ENCODE measurements around the gene CLDN4. TPM values are rescaled to one million over a fixed set of nuclear protein-coding genes. Genes with fewer than 3 reads are reported as not detected.
"Not testable (repeated sequence)": the region's sequence is repeated elsewhere in the genome, so short reads cannot be mapped to it uniquely, and the experiment has no call there.

CLDN4 gene, protein sequence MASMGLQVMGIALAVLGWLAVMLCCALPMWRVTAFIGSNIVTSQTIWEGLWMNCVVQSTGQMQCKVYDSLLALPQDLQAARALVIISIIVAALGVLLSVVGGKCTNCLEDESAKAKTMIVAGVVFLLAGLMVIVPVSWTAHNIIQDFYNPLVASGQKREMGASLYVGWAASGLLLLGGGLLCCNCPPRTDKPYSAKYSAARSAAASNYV
- 0.93 and 9.4 TPM in 2 replicates for total RNA-seq

DNA sequence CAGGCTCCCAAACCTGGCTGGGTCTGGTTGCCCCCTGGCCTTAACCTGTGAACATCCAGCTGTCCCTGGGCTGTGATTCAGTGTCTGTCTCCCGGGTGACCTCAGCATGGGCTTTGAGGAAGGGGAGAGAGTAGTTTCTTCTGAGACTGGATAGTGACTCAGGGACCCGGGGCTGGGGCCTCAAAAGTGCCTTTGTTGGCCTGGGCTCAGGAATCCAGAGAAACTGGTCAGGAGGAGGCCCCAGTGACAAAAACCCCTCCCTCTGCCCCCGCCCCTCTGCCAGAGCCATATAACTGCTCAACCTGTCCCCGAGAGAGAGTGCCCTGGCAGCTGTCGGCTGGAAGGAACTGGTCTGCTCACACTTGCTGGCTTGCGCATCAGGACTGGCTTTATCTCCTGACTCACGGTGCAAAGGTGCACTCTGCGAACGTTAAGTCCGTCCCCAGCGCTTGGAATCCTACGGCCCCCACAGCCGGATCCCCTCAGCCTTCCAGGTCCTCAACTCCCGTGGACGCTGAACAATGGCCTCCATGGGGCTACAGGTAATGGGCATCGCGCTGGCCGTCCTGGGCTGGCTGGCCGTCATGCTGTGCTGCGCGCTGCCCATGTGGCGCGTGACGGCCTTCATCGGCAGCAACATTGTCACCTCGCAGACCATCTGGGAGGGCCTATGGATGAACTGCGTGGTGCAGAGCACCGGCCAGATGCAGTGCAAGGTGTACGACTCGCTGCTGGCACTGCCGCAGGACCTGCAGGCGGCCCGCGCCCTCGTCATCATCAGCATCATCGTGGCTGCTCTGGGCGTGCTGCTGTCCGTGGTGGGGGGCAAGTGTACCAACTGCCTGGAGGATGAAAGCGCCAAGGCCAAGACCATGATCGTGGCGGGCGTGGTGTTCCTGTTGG lies at the start of gene CLDN4:
TSS of gene CLDN4 (plus strand) at position 316 of the 903 bp plus-strand sequence. CDS start at position 522, 206 bp downstream.
- no peak for DNase-seq (ENCODE audit: extremely low read depth, low read depth, low spot score)

DNA sequence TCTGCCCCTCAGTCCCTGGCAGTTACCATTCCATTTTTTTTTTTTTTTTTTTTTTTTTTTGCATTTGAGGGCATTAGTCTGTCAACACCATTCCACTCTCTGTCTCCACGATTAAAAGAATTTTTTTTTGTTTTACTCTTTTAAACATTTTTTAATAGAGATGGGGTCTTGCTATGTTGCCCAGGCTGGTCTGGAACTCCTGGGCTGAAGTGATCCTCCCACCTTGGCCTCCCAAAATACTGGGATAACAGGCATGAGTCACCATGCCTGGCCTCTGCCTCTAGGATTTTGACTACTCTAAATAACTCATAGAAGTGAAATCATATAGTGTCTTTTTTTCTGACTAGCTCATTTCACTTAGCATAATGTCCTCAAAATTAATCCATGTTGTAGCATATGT lies 44.2 kb upstream of the CLDN4 start:
- DNase-seq (ENCODE audit: extremely low read depth, low read depth, low spot score), result no peak

DNA sequence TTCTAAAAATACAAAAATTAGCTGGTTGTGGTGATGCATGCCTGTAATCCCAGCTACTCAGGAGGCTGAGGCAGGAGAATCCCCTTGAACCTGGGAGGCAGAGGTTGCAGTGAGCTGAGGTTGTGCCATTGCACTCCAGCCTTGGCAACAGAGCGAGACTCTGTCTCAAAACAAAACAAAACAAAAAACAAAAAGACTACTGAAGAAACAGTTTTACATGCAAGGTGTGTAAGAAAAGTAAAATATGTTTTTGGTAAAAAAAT lies 43.1 kb upstream of the CLDN4 start:
- DNase-seq (ENCODE audit: extremely low read depth, low read depth, low spot score), result not testable (repeated sequence)

DNA sequence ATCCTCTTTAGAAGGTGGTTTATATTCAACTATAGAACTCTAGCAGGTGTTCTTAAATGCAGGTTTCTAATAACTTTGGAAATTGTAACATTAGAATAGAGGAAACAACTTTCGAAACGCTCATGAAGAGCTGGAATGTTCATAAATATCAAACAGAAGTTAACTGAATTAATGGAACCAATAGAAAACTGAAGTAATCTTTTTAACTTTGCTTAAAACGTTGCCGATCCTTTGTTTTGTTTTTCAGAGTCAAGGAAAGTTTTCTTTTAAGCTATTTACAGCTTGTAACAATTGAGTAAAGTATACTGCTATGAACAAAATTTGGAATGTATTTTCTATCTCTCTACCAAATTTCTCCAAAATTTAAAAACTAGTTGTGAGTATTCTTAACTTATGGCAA lies 41.7 kb upstream of the CLDN4 start:
- no peak for DNase-seq (ENCODE audit: extremely low read depth, low read depth, low spot score)

DNA sequence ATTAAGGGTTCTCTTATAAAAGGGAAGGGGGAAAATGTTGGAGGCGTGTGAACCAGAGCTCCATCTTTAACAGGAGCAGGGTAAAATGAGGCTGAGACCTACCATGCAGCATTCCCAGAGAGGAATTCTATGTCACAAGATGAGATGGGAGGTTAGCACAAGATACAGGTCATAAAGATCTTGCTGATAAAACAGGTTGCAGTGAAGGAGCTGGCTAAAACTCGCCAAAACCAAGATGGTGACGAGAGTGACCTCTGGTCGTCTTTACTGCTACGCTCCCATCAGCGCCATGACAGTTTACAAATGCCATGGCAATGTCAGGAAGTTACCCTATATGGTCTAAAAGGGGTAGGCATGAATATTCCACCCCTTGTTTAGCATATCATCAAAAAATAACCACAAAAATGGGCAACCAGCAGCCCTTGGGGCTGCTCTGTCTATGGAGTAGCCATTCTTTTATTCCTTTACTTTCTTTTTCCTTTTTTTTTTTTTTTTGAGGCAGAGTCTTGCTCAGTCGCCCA lies 39.6 kb upstream of the CLDN4 start:
- not testable (repeated sequence) for DNase-seq (ENCODE audit: extremely low read depth, low read depth, low spot score)

DNA sequence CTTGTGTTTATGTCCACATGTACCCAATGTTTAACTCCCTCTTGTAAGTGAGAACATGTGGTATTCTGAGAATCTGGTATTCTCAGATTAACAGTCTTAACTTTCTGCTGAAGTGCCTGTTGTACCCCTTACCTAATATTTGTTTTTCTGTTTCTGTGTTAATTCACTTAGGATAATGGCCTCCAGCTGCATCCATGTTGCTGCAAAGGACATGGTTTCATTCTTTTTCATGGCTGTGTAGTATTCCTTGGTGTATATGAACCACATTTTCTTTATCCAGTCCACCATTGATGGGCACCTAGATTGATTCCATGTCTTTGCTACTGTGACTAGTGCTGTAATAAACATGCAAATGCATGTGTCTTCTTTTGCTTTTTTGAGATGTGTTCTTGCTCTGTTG lies 35.6 kb upstream of the CLDN4 start:
- DNase-seq (ENCODE audit: extremely low read depth, low read depth, low spot score), result not testable (repeated sequence)

DNA sequence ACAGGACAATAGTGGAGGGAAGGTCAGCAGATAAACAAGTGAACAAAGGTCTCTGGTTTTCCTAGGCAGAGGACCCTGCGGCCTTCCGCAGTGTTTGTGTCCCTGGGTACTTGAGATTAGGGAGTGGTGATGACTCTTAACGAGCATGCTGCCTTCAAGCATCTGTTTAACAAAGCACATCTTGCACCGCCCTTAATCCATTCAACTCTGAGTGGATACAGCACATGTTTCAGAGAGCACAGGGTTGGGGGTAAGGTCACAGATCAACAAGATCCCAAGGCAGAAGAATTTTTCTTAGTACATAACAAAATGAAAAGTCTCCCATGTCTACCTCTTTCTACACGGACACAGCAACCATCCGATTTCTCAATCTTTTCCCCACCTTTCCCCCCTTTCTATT lies 34.1 kb upstream of the CLDN4 start:
- not testable (repeated sequence) for DNase-seq (ENCODE audit: extremely low read depth, low read depth, low spot score)

DNA sequence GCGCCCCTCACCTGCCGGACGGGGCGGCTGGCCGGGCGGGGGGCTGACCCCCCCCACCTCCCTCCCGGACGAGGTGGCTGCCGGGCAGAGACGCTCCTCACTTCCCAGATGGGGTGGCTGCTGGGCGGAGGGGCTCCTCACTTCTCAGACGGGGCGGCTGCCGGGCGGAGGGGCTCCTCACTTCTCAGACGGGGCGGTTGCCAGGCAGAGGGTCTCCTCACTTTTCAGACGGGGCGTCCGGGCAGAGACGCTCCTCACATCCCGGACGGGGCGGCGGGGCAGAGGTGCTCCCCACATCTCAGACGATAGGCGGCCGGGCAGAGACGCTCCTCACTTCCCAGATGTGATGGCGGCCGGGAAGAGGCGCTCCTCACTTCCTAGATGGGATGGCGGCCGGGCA lies 33.6 kb upstream of the CLDN4 start:
- not testable (repeated sequence) for DNase-seq (ENCODE audit: extremely low read depth, low read depth, low spot score)

DNA sequence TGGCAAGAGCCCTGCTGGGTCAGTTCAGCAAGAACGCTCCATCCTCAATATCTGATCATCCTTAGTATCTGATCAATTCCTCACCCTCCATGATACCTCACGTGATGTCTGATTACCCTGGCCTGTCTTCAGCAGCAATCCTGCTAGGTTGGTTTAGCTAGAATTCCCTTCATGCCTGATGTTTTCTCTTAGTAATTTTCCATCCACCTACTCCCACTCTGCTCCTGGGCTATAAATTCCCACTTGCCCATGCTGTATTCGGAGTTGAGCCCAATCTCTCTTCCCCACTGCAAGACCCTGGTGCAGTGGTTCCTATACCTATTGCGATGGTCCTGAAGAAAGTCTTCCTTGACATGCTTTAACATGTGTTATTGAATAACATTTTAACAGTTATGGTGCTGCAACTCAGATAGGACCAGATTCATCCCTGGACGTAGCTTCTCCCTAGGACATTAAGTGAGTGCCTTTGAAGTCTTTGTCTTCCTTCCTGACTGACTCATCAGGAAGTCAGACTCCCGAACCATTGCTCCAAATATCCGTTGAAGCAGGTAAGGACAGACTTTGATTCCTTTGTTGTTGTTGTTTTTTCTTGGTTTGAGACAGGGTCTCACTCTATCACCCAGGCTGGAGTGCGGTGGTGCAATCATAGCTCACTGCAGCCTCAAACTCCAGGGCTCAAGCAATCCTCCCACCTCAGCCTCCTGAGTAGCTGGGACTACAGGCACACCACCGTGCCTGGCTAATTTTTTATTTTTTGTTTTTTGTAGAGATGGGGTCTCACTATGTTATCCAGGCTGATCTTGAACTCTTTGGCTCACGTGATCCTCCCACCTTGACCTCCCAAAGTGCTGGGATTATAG lies 31.3 kb upstream of the CLDN4 start:
- no peak for DNase-seq (ENCODE audit: extremely low read depth, low read depth, low spot score)

DNA sequence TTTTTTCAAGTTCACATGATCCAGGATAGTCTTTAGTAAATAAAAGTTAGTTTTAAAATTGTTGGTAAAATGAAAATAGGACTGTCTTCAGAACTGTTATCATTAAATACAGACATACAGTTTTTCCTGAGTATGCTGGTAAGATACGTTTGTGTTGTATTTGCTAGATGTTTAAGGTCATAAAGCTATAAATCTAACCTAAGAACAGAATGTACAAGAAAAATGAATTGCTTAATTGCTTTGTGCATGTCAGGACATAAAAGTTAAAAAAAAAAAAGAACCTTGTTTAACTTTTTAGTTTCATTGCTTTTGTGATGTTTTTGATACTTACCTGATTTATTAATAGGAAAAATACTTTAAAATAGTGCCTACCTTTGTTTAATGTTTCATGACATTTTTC lies 29.2 kb upstream of the CLDN4 start:
- DNase-seq (ENCODE audit: extremely low read depth, low read depth, low spot score), result no peak

DNA sequence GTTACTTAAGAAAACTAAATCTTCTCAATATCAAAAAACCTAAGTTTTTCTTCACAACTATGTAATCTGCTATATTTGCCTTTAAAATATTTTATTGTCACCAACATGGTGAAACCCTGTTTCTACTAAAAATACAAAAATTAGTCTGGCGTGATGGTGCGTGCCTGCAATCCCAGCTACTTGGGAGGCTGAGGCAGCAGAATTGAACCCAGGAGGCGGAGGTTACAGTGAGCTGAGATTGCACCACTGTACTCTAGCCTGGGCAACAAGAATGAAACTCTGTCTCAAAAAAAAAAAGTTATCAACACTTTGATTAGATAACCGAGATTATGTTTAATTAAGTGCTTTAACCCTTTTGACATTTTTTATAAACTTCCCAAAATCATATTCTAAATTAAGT lies 28.3 kb upstream of the CLDN4 start:
- no peak for DNase-seq (ENCODE audit: extremely low read depth, low read depth, low spot score)

DNA sequence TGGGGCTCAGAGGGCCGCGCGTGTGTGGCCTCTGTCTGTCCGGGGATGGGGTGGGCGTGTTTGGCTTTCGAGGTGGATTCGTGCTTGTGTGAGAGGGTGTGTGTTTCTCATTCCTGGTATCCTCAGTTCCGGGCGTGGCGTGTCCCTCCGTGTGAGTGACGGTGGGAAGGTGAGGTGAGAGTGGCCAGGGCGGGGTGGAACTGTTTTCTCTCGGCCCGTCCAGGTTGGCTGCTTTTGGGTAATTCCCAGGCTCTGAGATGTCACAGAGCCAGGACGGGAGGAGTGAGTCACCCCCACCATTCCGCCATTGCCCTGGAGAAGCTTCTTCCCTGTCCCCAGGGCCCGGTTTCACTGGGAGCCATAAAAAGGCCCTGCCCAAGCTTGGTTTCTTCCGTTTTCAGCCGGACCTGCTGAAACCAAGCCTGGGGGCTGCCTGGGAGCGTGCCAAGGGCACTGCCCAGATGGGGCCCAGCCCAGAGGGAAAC lies 21.3 kb upstream of the CLDN4 start:
- no peak for DNase-seq (ENCODE audit: extremely low read depth, low read depth, low spot score)

DNA sequence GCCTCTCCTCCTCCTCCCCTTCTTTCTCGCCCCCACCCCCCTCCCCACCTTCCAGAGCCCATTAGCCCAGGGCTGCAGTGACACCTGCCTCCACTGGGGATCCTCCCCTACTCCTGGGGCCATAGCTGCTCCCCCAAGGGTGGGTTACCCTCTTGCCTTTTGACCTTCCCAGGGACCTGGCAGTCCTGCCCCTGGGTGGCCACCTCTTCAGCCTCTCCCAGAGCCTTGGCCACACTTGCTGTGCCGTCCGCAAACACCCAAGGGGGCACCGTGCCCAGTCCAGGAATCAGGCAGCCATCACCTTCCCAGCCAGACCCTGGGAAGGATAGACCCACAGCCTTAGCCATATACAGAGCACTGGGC lies 19.8 kb upstream of the CLDN4 start:
- DNase-seq (ENCODE audit: extremely low read depth, low read depth, low spot score), result no peak

DNA sequence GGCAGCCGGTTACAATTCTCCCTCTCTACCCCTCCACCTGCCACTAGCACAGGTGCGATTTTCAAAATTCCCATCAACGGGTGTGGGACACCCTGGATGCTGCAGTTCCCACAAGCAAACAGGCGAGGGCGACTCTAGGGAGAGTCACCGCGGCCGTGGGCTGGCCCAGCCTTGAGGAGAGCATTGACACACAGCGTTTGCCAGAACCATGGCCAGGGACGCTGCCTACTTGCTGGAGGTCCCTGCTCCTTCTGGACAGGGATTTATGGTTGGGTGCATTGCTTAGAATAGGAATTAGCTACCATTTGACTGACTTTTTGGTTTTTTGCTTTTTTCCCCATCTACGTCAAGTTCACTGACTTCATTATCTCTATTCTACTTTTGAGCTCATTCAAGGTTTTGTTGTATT lies 19.0 kb upstream of the CLDN4 start:
- no peak for DNase-seq (ENCODE audit: extremely low read depth, low read depth, low spot score)

DNA sequence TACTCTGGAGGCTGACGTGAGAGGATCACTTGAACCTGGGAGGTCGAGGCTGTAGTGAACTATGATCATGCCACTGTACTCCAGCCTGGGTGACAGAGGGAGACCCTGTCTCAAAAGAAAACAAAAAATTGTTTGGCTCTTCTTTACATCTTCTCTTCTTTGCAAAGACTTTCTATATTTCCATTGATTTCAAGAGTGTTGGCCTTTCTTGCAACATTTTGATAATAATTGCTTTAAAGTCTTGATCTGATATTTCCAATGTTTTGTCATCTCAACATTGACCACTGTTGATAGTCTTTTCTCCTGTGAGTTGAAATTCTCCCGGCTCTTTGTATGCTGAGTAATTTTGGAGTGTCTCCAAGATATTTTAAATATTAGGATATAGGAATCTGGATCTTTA lies 17.8 kb upstream of the CLDN4 start:
- DNase-seq (ENCODE audit: extremely low read depth, low read depth, low spot score), result no peak

DNA sequence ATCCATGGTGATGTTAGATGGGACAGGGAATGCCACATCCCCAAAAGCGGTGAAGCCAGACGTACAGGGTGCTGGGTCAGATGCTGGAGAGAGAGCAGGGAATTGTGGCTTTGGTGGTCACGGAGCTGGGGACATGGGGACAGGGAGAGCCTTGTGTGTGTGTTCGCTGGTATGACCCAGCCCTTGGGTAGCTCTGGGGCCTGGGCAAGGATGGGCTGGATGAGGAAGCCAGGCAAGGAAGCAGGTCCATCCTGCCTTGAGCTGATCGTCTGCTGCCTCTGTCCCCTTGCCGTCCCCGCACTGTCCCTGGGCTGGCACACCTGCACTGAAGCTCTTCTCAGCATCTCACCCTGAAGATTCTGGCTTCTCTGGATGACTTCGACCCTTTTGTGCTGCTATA lies 15.4 kb upstream of the CLDN4 start:
- DNase-seq (ENCODE audit: extremely low read depth, low read depth, low spot score), result no peak

DNA sequence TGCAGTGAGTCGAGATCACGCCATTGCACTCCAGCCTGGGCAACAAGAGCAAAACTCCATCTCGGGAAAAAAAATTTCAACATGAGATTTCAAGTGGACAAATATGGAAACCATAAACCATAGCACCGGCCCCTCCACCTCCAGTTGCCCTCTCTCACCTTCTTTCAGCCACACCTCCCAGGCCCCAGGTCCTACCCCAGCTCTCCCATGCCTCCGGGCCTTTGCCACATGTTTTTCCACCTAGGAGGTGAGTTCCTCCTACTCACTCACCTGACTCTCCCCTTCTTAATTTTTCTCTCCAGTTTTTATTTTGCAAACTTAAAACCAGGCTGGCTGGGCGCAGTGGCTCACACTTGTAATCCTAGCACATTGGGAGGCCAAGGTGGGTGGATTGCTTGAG lies 13.7 kb upstream of the CLDN4 start:
- no peak for DNase-seq (ENCODE audit: extremely low read depth, low read depth, low spot score)

DNA sequence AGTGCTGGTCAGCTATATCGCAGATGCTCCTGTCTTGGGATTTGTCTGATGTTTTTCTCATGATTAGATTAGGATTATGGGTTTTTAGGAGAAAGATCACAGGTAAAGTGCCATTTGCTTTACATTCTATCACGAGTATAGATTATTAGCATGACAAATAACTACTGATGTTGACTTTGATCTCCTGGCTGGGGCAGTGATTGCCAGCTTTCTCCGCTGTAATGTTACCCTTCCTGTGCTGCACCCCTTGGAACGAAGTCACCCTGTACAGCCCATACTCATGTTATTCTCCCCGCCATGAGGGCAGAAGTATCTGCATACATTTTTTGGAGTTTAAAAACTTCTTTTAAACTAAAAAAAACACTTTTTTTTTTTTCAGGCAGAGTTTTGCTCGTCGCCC lies 10.8 kb upstream of the CLDN4 start:
- DNase-seq (ENCODE audit: extremely low read depth, low read depth, low spot score), result no peak

DNA sequence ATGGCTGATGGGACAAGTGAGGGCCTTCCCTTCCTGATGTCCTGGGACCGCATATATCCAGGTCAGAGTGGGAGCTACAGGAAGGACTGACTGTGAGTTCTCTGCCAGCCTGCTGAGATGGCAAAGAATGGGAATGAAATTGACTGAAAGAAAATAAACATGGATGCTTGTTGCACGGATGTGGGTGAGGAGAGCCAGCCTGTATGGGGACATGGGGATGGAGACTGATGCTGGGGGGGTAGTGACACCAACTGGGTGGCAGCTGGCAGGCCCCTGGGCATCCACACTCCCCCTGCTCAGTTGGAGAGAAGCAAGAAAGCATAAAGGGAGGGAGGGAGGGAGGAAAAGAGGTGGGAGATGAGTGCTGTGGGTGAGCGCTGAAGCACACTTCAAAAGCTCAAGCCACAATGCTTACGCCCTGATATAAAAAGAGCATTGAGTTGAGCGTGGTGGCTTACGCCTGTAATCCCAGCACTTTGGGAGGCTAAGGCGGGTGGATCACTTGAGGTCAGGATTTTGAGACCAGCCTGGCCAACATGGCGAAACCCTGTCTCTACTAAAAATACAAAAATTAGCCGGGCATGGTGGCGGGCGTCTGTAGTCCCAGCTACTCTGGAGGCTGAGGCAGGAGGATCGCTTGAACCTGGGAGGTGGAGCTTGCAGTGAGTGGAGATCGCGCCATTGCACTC lies 9.1 kb upstream of the CLDN4 start:
- not testable (repeated sequence) for DNase-seq (ENCODE audit: extremely low read depth, low read depth, low spot score)

DNA sequence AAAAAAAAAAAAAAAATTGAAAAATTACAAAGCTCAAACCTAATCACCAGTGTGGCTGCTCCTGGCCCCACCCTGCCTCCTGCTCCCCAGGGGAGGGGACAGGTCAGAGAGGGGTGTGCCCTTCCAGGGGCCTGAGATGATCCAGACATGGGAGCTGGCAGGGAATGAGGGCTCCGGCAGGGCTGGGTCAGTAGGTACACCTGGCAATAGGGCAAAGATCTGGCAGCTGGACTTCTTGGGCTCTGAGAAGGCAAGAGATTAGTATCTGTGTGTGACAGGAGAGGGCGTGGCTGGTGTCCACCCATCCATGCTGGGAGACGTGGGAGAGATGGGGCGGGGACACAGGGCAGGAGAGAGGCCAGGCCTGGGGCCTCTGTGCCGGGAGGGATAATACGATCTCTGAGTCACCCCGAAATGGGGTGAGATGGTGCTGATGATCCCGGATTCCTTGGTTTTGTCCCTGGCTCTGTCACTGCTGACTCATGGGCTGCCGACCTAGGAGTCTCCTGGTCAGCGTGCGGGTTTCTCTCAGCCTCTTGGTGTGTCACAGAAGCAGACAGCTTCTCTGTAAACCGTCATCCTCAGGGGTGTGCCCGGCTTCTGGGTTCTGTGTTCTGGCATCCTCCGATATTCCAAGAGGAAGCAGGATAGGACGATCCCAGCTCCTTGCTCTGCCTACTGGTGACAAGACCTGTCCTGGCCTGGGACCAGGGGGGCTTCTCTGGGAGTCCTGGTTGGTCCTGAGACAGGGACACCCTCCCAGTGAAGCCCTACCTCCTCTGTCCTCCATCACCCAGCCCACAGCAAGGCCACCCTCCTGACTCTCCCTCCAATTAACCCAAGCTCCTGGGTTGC lies 8.2 kb upstream of the CLDN4 start:
- no peak for DNase-seq (ENCODE audit: extremely low read depth, low read depth, low spot score)
